GM23338 (cell line): ENCODE data around the gene PLCH2. TPM values are rescaled to one million over a fixed set of nuclear protein-coding genes. Genes with fewer than 3 reads are reported as not detected.

ENCODE experiments used
- ATAC-seq: fragments of 200-7000 bp; cut with Tn5 transposase; 3 replicates; pipeline ENCODE4 v1.9.1; 2020
- DNase-seq: peaks from one replicate; pipeline ENCODE4 v3.0.0-alpha.2; 2015; ENCODE audit warnings: low spot score
- H2AFZ ChIP-seq: fragments of 200-600 bp; sonication (generic); 2 replicates; pipeline ENCODE4 v1.8.0; 2016; ENCODE audit warnings: antibody characterized with exemption, mild to moderate bottlenecking, moderate library complexity
- H3F3A ChIP-seq: fragments of 200-600 bp; sonication (generic); replicated peaks from 2 replicates; pipeline ENCODE4 v1.8.0; 2017; ENCODE audit warnings: antibody characterized with exemption, mixed run types, low read depth
- H3K27ac ChIP-seq: fragments of 200-600 bp; sonication (generic); 2 replicates; pipeline ENCODE4 v1.6.1; 2016; ENCODE audit warnings: low read depth
- H3K27me3 ChIP-seq: fragments of 200-600 bp; sonication (generic); 2 replicates; pipeline ENCODE4 v1.8.0; 2016; ENCODE audit warnings: mild to moderate bottlenecking, mixed run types, moderate library complexity; ENCODE audit not compliant: insufficient read depth
- H3K36me3 ChIP-seq: fragments of 200-600 bp; sonication (generic); 2 replicates; pipeline ENCODE4 v1.8.0; 2016; ENCODE audit warnings: mild to moderate bottlenecking; ENCODE audit not compliant: insufficient read depth
- H3K4me1 ChIP-seq: fragments of 200-600 bp; sonication (generic); 2 replicates; pipeline ENCODE4 v1.8.0; 2016; ENCODE audit warnings: mild to moderate bottlenecking, moderate library complexity; ENCODE audit not compliant: insufficient read depth
- H3K4me2 ChIP-seq: fragments of 200-600 bp; sonication (generic); 2 replicates; pipeline ENCODE4 v1.7.1; 2017; ENCODE audit warnings: mixed run types
- H3K4me3 ChIP-seq: fragments of 200-600 bp; sonication (generic); 2 replicates; pipeline ENCODE4 v1.6.1; 2016; ENCODE audit warnings: mixed run types
- H3K79me2 ChIP-seq: fragments of 200-600 bp; sonication (generic); replicated peaks from 2 replicates; pipeline ENCODE4 v1.8.0; 2017; ENCODE audit warnings: mild to moderate bottlenecking; ENCODE audit not compliant: insufficient read depth
- H3K9me2 ChIP-seq: fragments of 200-600 bp; sonication (generic); 2 replicates; pipeline ENCODE4 v1.8.0; 2017; ENCODE audit not compliant: insufficient read depth
- H4K20me1 ChIP-seq: fragments of 200-600 bp; sonication (generic); replicated peaks from 2 replicates; pipeline ENCODE4 v1.8.0; 2017; ENCODE audit warnings: mild to moderate bottlenecking; ENCODE audit not compliant: insufficient read depth
- H3K27ac Mint-ChIP-seq: 2 replicates; pipeline ENCODE4 v1.8.0; 2020; ENCODE audit warnings: inconsistent platforms, mild to moderate bottlenecking, moderate library complexity, mixed read lengths
- H3K27me3 Mint-ChIP-seq: 3 replicates; pipeline ENCODE4 v1.8.0; 2022; ENCODE audit warnings: low read depth, mild to moderate bottlenecking, moderate library complexity, mixed read lengths, inconsistent platforms; ENCODE audit not compliant: insufficient read depth, poor library complexity
- H3K36me3 Mint-ChIP-seq: 3 replicates; pipeline ENCODE4 v1.8.0; 2021; ENCODE audit warnings: low read depth, mild to moderate bottlenecking, inconsistent platforms, moderate library complexity, mixed read lengths
- H3K4me1 Mint-ChIP-seq: 3 replicates; pipeline ENCODE4 v1.8.0; 2020; ENCODE audit warnings: mild to moderate bottlenecking, inconsistent platforms, mixed read lengths
- H3K4me3 Mint-ChIP-seq: 3 replicates; pipeline ENCODE4 v1.8.0; 2021; ENCODE audit warnings: moderate library complexity, mild to moderate bottlenecking, inconsistent platforms, mixed read lengths
- H3K9me3 Mint-ChIP-seq: 3 replicates; pipeline ENCODE4 v1.8.0; 2020; ENCODE audit warnings: moderate library complexity, mild to moderate bottlenecking, inconsistent platforms, mixed read lengths
- CTCF ChIP-seq, 2 experiments: fragments of 200-600 bp in 1 of 2; sonication (generic) in 1 of 2; conservative IDR thresholded peaks; 2 replicates each; pipeline versions ENCODE4 v1.5.1 to v1.6.1; 2016 to 2017; ENCODE audit warnings: antibody characterized with exemption in 2 of 2, low read depth in 2 of 2, mild to moderate bottlenecking in 2 of 2, moderate library complexity in 1 of 2
- ETS1 ChIP-seq: IDR thresholded peaks from 2 replicates; pipeline ENCODE4 v1.6.1; 2016; ENCODE audit warnings: antibody characterized with exemption
- EZH2 ChIP-seq: fragments of 200-600 bp; sonication (generic); IDR thresholded peaks from one replicate; pipeline ENCODE4 v1.8.0; 2017; ENCODE audit warnings: antibody characterized with exemption, mild to moderate bottlenecking, low read depth; ENCODE audit not compliant: unreplicated experiment
- NANOG ChIP-seq: IDR thresholded peaks from 2 replicates; pipeline ENCODE4 v1.6.1; 2016; ENCODE audit warnings: antibody characterized with exemption, borderline replicate concordance
- POLR2AphosphoS5 ChIP-seq: IDR thresholded peaks from 2 replicates; pipeline ENCODE4 v1.6.1; 2016; ENCODE audit warnings: antibody characterized with exemption, low read depth
- REST ChIP-seq: IDR thresholded peaks from one replicate; pipeline ENCODE4 v1.6.1; 2018; ENCODE audit warnings: antibody characterized with exemption; ENCODE audit not compliant: unreplicated experiment
- STAT1 ChIP-seq: IDR thresholded peaks from one replicate; pipeline ENCODE4 v1.6.1; 2016; ENCODE audit warnings: antibody characterized with exemption; ENCODE audit not compliant: unreplicated experiment
- ZNF114 ChIP-seq: fragments of 250-450 bp; sonication (Bioruptor Pico); IDR thresholded peaks from 2 replicates; pipeline ENCODE4 v1.5.0; 2020; ENCODE audit warnings: mild to moderate bottlenecking, moderate library complexity
- ZNF331 ChIP-seq: fragments of 250-450 bp; sonication (Bioruptor Pico); IDR thresholded peaks from 2 replicates; pipeline ENCODE4 v1.5.0; 2020; ENCODE audit warnings: low read depth, mild to moderate bottlenecking, moderate library complexity
- polyA plus RNA-seq: library from polyadenylated mRNA; unstranded; fragments of >200 nt; fragmentation: Nextera tagmentation; extraction: Ambion mirVana; gene quantifications from 2 replicates; pipeline ENCODE4 v1.2.1, GENCODE V29; 2016
- total RNA-seq: library from RNA; depleted of rRNA; stranded (reverse); fragments of >200 nt; shearing (Covaris generic); gene quantifications from 2 replicates; pipeline ENCODE4 v1.2.3, GENCODE V29; 2014

The PLCH2 gene
- total and polyA plus RNA-seq, 2 experiments from 2014 or later = 0.31 TPM; not detected in 1

- TF ChIP-seq REST (no peak), ZNF331 (CRISPR knock-in tag) (no peak), STAT1 (no peak)
Observed at GRCh38 chr1:2465371-2466269, 10.5 kb upstream of the PLCH2 start (continued).

- H3K9me2 ChIP-seq = no peaks in the 10 kb centered on the region
- no peak for DNase-seq
- H3K27me3 Mint-ChIP-seq = peaks cover 8% of the 10 kb centered on the region
- TF ChIP-seq REST (no peak), POLR2AphosphoS5 (no peak), ZNF114 (no peak), STAT1 (no peak), NANOG (no peak), CTCF (conservative IDR thresholded peaks at IDR 0.05; ENCODE audit: low read depth in 2 of 2) (no peak), ETS1 (no peak), EZH2 (no peak)
Observed at GRCh38 chr1:2466270-2466665, 9.8 kb upstream of the PLCH2 start.

More at GRCh38 chr1:2466270-2466665, 9.8 kb upstream of the PLCH2 start:
- Mint-ChIP-seq H3K9me3 (no peaks in the 10 kb centered on the region), H3K27ac (no peak overlapping the region), H3K4me1 (no peaks in the 10 kb centered on the region), H3K4me3 (no peak overlapping the region), H3K36me3 (no peaks in the 10 kb centered on the region)
- no peak for ATAC-seq
- Histone ChIP-seq H3F3A (no peaks in the 10 kb centered on the region), H3K4me1 (no peaks in the 10 kb centered on the region), H3K27ac (no peak overlapping the region), H2AFZ (no peak overlapping the region), H3K36me3 (no peaks in the 10 kb centered on the region), H3K4me2 (no peak overlapping the region), H3K27me3 (no peaks in the 10 kb centered on the region), H3K79me2 (no peaks in the 10 kb centered on the region), H4K20me1 (no peaks in the 10 kb centered on the region), H3K4me3 (no peak overlapping the region)
